ENCODE results near the gene TMEM151A.
A peak's percentile ranks its signal among the peaks of the same experiment; 100 is the strongest.
"Not testable (repeated sequence)": the region's sequence is repeated elsewhere in the genome, so short reads cannot be mapped to it uniquely, and the experiment has no call there.

The TMEM151A gene

DNA sequence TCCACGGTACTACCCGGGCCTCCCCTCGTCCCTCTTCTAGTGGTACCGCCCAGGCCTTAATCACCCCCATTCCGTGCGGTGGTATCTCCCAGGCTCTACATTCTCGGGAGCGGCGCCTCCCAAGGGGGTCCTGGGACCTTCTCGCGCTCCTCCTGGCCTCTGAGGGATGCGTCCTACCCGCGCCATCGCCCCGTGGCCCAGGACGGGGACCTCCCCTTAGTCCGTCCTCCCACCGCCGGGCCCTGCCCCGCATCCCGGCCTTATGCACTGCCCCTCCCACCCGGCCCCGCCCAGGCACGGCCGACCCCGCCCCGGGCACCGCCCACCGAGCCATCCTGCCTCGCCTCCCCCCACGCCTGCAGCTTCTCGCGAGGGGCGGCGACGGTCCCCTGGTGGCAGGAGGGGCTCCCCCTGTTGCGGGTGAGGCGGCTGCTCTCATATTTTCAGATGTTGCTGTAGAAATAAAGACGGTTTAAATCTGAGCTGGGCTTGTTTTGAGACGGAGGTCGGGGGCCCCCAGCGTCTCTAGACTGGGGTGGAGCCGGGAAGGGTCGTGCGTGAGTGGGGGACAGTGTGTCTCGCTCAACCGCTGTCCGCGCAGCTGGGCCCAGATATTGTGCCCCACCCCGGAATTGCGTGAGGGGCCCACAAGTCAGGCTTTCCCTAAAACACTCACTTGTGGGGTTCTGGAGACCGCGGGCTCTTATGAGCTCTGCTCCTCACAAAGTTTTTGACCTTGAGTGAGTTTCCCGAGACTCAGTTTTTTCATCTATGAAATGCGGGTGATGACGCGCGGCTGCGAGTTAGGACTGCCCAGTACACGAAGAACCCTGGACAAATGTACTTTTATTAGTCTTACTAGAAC is 24.1 kb upstream of the TMEM151A start:
- peak; percentile 58 for DNase-seq

DNA sequence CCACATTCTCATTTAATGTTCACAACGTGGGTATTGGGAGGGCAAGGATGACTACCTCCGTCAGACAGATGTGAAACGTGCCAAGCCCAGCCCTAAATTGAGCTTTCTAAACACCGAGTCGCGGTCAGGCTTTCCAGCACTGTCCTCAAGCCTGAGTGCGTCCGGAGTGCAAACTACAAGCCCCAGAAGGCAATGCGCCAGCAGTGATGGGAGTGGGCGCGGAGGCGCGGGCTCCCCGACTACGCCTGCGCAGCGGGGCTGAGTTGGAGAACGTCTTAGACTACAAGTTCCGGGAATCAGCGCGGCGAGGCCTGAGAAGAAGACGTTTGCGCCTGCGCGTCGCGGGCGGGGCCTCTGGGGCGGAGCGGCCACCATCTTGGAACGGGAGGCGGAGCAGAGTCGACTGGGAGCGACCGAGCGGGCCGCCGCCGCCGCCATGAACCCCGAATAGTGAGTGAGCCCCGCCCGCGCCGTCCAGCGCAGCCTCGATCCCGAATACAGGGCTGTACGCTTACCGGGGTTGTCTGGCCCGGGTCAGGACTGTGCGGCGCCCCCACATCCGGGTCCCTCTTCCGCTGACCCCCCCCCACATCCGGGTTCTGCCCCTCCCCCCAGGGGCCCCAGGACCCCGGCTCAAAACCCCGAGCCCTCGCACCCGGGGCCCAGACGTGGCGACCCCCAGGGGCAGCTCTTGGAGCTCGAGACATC is 23.3 kb upstream of the TMEM151A start, which contains the start of gene RAB1B:
RAB1B (plus strand) TSS at position 396 of the 708 bp plus-strand sequence; CDS start at position 437, 41 bp downstream.
- DNase-seq, result peak; percentile 99

DNA sequence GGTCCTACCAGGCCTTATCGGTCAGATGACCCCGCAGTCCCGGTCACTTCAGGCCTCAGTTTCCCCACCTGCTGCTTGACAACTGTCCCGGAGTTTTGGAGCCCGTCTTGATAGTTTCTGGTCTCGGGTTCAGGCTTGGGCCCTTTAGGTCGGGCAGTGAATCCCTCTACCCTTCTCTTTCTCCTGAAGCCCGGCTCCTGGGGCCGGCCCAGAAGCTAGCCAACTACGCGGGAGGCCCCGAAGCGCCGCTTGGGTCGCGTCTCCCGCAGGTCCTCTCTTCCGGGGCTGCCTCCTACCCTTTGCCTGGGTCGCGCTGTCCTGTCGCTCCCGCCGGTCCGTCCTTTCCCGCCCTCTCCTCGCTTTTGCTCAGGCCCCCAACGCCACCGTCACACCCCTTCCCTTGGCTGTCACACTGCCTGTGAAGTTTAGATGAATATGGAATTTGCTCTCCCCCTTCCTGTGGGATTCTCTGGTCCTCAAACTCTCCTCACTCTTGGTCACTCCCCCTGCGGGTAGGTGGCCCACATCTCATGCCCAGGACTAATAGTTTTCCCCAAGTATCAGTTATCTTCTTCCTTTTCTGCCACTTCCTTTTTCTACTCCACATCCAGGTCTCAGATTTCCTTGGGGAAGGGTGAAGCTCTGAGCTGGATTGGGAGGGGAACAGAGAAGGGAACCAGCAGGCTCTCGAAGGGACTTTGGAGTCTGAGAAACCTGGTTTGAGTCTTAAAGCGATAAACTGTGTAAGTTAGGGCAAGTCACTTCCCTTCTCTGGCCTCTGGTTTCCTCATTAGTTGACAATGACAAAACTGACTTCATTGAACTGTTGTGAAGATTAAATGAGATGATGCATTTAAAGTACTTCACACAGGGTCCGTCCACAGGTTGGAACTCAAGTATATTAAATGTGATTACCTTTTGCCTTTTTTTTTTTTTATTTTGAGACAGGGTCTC is 22.5 kb upstream of the TMEM151A start:
- no peak for DNase-seq

DNA sequence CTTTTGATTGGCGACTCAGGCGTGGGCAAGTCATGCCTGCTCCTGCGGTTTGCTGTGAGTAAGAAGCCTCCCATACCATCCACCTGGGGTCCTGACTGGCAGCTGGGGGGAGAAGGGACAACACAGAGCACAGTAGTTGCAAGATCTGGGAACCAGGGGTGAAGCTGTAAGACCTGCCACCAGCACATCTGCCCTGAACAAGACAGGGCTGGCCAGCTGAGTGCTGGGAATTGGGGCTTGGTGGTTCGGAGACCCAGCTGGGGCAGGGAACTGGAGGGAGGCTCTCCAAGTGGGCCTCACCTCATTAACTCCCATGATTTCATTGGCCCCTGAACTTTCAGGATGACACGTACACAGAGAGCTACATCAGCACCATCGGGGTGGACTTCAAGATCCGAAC is 19.9 kb upstream of the TMEM151A start:
- no peak for DNase-seq

DNA sequence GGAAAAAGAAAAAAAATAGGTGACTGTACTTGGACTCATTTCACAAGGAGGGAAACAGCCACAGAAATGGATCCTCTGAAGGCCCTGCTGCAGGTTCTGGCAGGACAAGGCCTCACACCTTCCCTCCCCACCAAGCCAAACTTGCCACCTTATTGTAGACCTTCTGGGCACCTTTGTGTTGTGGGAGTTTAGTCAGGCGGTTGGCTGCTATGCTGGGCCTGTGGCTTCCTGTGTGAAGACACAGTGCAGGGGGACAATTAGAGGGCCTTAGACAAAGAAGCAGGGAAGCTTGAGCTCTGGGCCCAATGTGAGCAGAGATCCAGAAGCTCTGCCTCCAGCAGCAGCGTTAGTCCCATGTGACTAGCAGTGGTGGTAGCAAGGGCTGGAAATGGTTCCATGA is 19.1 kb upstream of the TMEM151A start:
- no peak for DNase-seq

DNA sequence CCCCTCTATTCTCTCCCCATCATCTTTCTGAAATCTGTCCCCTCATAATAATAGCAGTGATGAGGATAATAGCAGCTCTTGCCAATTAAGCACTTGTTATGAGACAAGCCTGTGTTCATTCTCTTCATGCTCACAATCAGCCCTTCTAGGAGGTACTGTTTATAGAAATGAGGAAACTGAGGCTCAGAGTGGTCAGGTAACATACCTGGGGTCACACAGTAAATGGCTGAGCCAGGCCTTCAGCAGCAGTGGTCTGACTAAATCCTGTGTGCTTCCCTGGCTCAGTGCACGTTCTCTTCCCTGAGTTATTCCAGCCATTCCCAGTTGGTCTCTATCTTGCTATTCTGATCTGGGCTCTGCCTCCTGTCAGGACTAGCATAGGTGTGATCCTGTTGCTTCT is 17.5 kb upstream of the TMEM151A start:
- no peak for DNase-seq

DNA sequence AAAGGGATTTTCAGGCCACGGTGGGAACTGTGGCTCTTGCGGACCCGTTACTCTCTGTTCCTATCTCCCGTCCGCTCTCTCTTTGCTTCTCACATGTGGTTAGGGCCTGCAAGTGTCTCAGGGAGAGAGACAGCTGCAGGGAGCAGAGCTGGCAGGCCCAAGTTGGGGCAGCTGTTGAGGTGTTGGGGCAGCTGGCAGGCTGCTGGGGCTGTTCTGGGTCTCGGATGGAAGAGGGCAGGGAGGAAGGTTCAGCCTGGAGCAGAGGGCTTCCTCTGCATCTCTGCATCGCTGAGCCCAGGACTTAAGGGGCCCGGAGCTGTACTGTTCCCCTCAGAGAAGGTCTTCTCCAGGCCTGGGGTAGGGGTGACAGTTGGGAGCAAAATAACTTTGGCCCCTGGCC is 16.3 kb upstream of the TMEM151A start:
- DNase-seq, result no peak

DNA sequence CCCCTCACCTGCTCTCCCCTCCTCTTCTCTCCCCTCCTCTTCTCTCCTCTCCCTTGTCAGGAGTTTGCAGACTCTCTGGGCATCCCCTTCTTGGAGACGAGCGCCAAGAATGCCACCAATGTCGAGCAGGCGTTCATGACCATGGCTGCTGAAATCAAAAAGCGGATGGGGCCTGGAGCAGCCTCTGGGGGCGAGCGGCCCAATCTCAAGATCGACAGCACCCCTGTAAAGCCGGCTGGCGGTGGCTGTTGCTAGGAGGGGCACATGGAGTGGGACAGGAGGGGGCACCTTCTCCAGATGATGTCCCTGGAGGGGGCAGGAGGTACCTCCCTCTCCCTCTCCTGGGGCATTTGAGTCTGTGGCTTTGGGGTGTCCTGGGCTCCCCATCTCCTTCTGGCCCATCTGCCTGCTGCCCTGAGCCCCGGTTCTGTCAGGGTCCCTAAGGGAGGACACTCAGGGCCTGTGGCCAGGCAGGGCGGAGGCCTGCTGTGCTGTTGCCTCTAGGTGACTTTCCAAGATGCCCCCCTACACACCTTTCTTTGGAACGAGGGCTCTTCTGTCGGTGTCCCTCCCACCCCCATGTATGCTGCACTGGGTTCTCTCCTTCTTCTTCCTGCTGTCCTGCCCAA is 15.6 kb upstream of the TMEM151A start:
- DNase-seq, result no peak

DNA sequence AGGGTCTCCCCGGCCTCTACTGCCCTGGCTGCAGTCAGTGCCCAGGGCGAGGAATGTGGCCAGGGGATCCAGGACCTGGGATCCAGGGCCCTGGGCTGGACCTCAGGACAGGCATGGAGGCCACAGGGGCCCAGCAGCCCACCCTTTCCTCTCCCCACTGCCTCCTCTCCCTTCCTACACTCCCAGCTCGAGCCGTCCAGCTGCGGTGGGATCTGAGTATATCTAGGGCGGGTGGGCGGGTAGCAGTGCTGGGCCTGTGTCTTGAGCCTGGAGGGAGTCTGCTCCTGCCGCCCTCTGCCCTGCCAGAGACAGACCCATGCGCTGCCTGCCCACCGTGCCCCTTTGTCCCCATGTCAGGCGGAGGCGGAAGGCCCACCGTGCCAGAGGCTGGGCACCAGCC is 15.1 kb upstream of the TMEM151A start:
- DNase-seq, result not testable (repeated sequence)

DNA sequence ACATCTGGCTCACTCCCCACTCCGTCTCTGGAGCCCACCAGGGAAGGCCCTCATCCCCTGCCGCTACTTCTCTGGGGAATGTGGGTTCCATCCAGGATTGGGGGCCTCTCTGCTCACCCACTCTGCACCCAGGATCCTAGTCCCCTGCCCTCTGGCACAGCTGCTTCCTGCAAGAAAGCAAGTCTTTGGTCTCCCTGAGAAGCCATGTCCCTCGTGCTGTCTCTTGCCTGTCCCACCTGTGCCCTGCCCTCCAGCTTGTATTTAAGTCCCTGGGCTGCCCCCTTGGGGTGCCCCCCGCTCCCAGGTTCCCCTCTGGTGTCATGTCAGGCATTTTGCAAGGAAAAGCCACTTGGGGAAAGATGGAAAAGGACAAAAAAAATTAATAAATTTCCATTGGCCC is 14.6 kb upstream of the TMEM151A start:
- DNase-seq, result not testable (repeated sequence)

DNA sequence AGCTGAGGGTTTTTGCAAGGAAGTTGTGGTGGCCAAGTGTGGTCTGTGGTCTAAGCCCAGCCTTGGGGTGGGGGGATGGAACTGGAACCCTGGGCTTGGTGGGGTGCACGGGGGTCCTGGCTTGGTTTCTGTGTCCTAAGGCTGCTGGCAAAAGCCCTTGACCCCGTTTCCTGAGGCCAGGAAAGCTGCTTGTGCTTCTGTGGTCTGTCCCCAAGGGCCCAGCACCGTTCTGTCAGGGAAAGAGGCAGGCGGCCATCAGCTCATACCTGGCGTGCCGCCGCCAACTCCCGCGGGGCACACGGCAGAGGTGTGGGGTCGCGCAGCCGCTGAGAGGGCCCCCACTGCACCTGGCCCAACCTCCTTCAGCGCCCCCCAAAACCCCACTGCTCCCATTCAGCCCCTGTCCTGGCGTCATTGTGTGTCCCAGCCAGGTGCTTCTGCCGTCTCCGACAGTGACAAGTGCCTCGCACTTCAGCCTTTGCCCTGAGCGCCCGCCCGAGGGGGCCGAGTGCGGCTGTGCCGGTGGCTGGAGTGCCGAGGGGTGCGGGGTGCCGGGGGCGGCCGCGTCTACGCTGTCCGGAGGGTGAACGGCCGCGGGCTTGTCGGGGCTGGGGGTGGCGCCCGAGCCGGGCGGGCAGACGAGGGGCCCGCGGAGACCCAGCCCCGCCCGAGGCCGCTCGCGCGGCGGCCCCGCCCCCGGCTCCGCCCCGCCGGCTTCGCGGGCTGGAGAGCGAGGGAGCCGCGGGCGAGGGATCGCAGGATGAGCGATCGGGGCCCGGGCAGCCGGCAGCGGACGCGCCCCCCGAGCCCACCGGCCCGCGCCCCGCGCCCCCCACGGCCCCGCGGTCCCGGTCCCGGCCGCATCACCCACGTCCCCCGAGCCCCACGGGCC is 14.0 kb upstream of the TMEM151A start, which contains the start of gene CNIH2:
CNIH2 (plus strand) TSS at position 705 of the 892 bp plus-strand sequence. CDS start 282 bp downstream, outside the sequence.
- DNase-seq, result no peak

DNA sequence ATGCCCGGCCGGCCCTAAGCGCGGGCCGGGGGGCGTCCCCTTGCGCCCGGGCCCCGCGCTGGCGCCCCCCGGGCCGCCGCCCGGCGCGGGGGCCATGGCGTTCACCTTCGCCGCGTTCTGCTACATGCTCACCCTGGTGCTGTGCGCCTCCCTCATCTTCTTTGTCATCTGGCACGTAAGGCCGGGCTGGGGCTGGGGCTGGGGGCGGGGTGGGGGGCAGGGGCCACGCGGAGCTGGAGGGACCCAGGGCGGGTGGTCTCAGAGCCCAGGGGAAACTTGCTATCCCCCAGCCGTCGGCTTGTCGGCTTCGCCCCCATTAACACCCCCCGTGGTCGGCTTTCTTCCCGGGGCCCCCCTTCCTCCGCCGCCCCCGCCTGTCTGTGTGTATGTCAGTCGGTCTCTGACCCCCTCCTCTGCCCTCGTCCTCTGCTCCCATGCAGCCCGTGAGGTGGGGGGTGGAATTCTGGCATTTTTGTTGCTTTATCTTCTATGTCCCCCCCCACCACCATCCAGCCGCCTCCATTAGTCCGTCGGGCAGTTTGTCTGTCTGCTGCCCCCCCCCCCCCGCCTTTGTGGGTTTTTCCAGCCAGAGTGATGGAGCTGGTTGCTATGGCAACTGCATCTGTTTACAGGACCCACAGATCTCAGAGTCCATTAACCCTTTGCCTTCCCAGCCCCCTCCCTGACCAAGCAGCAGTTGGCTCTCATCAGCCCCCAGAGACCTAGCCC is 13.2 kb upstream of the TMEM151A start:
- no peak for DNase-seq

DNA sequence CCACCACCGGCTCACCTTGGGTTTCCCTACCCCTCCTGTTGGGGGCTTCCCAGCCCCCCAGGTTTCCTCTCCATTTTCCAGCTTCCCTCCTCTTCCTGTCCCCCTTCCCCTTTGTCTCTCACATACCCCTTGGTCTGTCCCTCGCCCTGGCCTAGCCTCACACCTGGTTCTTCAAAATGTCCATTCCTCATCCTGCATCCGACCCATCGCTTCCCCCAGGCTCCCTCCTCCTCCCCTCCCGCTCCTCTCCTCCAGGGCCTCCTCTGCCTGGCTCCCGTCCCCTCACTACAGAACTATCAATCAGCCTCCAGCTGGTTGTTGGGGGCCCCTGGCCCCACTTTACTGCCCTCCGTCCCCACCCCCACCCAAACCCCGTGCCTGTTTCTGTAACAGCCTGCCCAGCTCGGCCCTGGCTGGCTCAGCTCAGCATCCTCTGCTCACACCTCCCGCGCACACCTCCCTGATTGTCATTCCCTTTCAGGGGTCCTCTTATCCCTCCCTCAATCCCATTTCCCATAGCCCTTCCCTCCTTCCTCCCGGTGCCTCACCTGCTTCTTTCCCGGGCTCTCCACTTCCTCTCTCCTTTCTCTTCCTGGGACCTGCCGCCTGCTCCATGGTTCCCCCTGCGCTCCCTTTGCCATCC is 12.5 kb upstream of the TMEM151A start:
- DNase-seq, result no peak

DNA sequence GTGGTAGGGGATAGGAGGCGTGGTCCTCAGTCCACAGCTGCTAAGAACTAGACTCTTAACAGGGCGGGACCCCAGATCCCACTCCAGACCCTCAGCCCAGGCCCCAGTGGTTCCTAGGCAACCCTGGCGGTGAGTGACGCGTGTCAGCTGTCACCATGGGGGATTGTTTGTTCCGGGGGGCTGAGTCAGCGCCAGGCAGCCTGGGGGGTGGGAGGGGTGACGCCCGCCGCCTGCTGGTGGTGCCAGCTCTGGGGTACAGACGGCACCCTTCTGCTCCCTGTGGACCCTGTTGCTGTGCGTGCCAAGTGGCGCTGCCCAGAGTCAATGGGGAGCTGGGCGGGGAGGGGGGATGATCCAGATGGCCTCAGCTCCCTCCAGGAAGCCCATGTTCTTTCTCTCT is 11.3 kb upstream of the TMEM151A start:
- DNase-seq, result no peak

DNA sequence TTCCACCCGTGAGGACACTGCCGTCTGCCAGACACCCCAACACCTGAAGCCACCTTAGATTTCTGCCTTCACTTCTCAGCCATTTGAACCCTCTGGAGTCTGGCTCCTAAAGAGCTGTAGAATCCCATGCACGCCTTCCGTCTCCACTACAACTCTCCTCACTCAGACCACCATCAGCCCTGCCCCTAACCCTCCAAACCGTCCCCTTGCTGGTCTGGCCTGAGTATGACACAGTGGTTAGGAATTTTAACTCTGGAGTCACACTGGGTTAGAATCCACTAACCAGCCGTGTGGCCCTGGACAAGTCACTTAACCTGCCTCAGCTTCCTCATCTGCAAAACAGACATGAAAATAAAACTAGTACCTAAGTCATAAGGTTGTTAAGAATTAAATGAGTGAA is 10.7 kb upstream of the TMEM151A start:
- DNase-seq, result no peak

DNA sequence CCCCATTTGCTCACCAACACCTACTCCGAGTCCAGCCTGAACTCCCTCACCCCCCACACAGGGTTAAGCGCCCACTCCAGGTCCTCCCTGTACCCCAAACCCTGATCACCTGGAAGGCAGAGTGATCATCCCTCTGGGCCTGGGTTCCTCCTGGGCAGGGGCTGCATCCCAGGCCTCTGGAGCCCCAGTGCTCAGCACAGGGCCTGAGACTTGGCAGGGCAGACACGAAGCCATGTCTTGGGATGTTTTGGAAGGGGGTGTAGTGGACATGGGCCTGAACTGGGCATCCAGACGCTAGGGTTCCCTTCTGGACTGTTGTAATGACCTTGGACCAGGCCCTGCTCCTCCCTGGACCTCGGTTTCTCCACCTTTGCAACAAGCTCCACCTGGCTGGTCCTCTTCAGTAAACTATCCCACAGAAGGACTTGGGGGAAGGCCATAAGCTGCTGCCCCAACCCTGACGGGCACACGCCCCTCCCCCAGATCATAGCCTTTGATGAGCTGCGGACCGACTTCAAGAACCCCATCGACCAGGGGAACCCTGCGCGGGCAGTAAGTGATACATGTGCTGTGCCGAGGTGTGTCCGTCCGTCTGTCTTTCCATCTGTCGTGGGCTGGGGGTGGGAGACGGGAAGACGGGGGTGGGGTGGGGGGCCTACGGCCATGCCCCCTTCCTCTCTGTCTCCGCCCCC is 9.8 kb upstream of the TMEM151A start:
- DNase-seq, result no peak

DNA sequence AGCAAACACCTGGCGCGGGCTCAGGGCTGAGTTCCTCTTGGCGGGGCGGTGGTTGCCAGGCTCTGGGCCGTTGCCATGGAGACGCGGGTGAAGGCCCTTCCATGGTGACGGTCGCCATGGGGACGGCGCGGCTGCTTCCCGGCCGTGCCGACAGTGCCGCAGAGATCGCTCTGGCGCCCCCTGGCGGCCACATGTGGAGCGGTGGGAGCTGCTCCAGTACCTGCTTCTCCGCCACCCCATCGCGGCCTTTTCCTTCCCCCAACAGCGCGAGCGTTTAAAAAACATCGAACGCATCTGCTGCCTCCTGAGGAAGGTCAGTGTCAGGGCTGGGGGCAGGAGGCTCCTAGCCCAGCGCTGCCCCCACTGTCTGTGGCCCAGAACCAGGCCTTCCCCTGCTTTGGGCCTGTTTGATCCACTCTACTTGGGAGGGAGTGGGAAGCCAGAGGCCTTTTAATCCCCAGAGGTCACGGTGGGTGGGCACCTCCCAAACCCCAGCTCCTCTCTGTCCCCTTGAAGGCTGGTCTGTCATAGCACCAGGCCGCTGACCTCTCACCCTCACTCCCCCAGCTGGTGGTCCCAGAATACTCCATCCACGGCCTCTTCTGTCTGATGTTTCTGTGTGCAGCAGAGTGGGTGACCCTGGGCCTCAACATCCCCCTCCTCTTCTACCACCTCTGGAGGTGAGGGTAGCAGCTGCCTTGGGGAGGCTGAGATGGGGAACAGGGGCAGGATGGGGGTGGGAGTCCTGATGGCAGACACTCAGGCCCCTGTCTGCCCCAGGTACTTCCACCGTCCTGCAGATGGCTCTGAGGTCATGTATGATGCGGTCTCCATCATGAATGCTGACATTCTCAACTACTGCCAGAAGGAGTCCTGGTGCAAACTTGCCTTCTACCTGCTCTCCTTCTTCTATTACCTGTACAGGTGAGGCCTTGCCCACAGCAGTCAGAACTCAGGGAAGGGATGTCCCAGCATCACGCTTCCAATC is 8.9 kb upstream of the TMEM151A start:
- peak; percentile 93 for DNase-seq

DNA sequence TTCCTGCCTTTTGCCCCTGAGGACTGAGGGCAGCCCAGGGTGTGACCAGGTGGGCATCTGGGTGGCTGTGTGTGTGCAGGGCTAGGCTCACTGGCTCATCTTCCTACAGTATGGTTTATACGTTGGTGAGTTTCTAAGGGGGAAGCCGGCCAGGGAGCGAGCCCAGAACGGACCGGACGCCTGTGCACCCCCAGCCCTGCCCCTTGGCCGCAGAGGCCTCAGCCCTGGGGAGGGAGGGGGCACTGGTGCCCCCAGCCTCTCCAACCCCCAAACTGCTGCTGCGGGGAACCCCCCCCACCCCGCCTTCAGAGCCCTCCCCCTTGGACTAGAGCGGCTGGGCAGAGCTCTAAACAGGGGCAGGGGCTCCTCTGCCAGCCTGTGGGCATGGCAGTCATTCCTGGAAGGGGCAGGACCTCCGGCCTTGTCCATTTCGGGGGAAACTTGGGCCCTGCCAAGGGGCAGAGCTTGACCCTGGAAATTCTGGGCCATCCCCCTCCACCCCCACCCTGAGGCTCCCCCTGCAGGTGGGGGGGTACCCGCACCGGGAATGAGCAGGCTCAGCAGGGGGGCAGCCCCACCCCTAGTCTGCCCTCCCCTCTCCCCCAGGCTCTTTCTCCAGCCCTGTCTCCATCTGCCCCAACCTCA is 8.1 kb upstream of the TMEM151A start:
- no peak for DNase-seq
